K562 (cell line): Measurements from ENCODE around the gene WDR45B.

Experiments used
- FUS ChIP-seq: fragments of 200-400 bp; formaldehyde crosslinking; optimal IDR thresholded peaks from 2 replicates; pipeline ENCODE3; 2017; ENCODE audit warnings: low read depth, low read length
- MAFK ChIP-seq: IDR thresholded peaks from 2 replicates; pipeline ENCODE4 v1.6.1; 2011; ENCODE audit warnings: low read length, improper control_type of control experiment
- MTA2 ChIP-seq: fragments of 450-650 bp; IDR thresholded peaks from 2 replicates; pipeline ENCODE4 v1.6.1; 2016; ENCODE audit warnings: low read depth
- RCOR1 ChIP-seq, 2 experiments: IDR thresholded peaks; 2 replicates each; pipeline ENCODE4 v1.6.1; 2012; ENCODE audit warnings: low read depth in 2 of 2, low read length in 2 of 2, borderline replicate concordance in 1 of 2, improper control_type of control experiment in 1 of 2
- SIN3A ChIP-seq, 2 experiments: fragments of 150-350 bp in 1 of 2; IDR thresholded peaks; 2 replicates each; pipeline ENCODE4 v1.6.1; 2011 to 2016; ENCODE audit warnings: borderline replicate concordance in 2 of 2, low read depth in 2 of 2, low read length in 2 of 2, mild to moderate bottlenecking in 2 of 2, moderate library complexity in 2 of 2; ENCODE audit not compliant: control insufficient read depth in 1 of 2
- SP1 ChIP-seq: sonication (generic); formaldehyde crosslinking; IDR thresholded peaks from 2 replicates; pipeline ENCODE4 v1.8.1; 2022; ENCODE audit warnings: mild to moderate bottlenecking, missing genetic modification reagents
- SRF ChIP-seq, 2 experiments: fragments of 250-450, 450-650 bp in 1 of 2; sonication (Bioruptor Pico) in 1 of 2; sonication (generic) in 1 of 2; formaldehyde crosslinking; IDR thresholded peaks; 2 replicates each; pipeline versions ENCODE4 v1.5.0 to v1.5.1; 2020 to 2022; ENCODE audit warnings: mild to moderate bottlenecking in 1 of 2, missing genetic modification reagents in 1 of 2

GRCh38 chr17:82683534-82683933 is 35.3 kb upstream of the WDR45B start:
- no peak for TF ChIP-seq SRF (CRISPR knock-in tag; IDR thresholded peaks at IDR 0.05)
- no peak for TF ChIP-seq FUS
- TF ChIP-seq RCOR1 (IDR thresholded peaks at IDR 0.05; ENCODE audit: borderline replicate concordance in 1 of 2, low read depth in 2 of 2, low read length in 2 of 2), result no peak
- no peak for TF ChIP-seq MTA2
- TF ChIP-seq MAFK, result no peak
- no peak for TF ChIP-seq SIN3A (IDR thresholded peaks at IDR 0.05; ENCODE audit: borderline replicate concordance in 2 of 2, control insufficient read depth in 1 of 2, low read depth in 2 of 2, low read length in 2 of 2)
- TF ChIP-seq SP1 (CRISPR knock-in tag), result no peak
